D341Med (cell line): ENCODE results near the gene NDUFS5.
"Not testable (repeated sequence)": the region's sequence is repeated elsewhere in the genome, so short reads cannot be mapped to it uniquely, and the experiment has no call there.

Source experiments
- DNase-seq: peaks from one replicate; pipeline ENCODE4 v3.0.0; 2012; ENCODE audit warnings: low spot score

The NDUFS5 gene

GRCh38 chr1:39026051-39026865 lies at the start of gene NDUFS5:
NDUFS5 (plus strand) TSS chr1:39026350; CDS start chr1:39028725, 2,375 bp downstream.
- DNase-seq: peak; percentile 87

- not testable (repeated sequence) for DNase-seq
Measured at GRCh38 chr1:38977399-38978244, 48.5 kb upstream of the NDUFS5 start.

- not testable (repeated sequence) for DNase-seq
Measured at GRCh38 chr1:38978245-38978542, 48.0 kb upstream of the NDUFS5 start.

- not testable (repeated sequence) for DNase-seq
Measured at GRCh38 chr1:38979380-38979779, 46.8 kb upstream of the NDUFS5 start.

GRCh38 chr1:38989979-38990378 lies 36.2 kb upstream of the NDUFS5 start:
- no peak for DNase-seq

- DNase-seq: no peak
Measured at GRCh38 chr1:38990386-38990737, 35.8 kb upstream of the NDUFS5 start.

- peak; percentile 97 for DNase-seq
Measured at GRCh38 chr1:38990738-38991637, 35.2 kb upstream of the NDUFS5 start, which contains the start of gene AKIRIN1. AKIRIN1 (plus strand) TSS chr1:38991276; CDS start chr1:38991381, 105 bp downstream.

- DNase-seq: peak; percentile 40
Measured at GRCh38 chr1:38991638-38992411, 34.3 kb upstream of the NDUFS5 start.

- DNase-seq: no peak
Measured at GRCh38 chr1:38992412-38993111, 33.6 kb upstream of the NDUFS5 start.

GRCh38 chr1:38994196-38994595 lies 32.0 kb upstream of the NDUFS5 start:
- DNase-seq: no peak

- DNase-seq: peak; percentile 53
Measured at GRCh38 chr1:38997034-38997900, 28.9 kb upstream of the NDUFS5 start.

GRCh38 chr1:38997901-38998190 lies 28.3 kb upstream of the NDUFS5 start:
- no peak for DNase-seq

- DNase-seq: no peak
Measured at GRCh38 chr1:39001516-39002421, 24.4 kb upstream of the NDUFS5 start.

- no peak for DNase-seq
Measured at GRCh38 chr1:39003281-39003680, 22.9 kb upstream of the NDUFS5 start.

GRCh38 chr1:39003794-39004193 lies 22.4 kb upstream of the NDUFS5 start:
- no peak for DNase-seq

GRCh38 chr1:39006287-39006686 lies 19.9 kb upstream of the NDUFS5 start:
- no peak for DNase-seq

GRCh38 chr1:39006726-39007645 lies 19.2 kb upstream of the NDUFS5 start:
- no peak for DNase-seq

GRCh38 chr1:39014956-39015355 lies 11.2 kb upstream of the NDUFS5 start:
- DNase-seq: not testable (repeated sequence)
